Thoracic aorta (tissue), 2 donors: ENCODE results near the gene SUSD6. TPM values are rescaled to one million over a fixed set of nuclear protein-coding genes. Genes with fewer than 3 reads are reported as not detected.

ENCODE experiments used
- ATAC-seq: fragments of 150-250 bp; one replicate; pipeline ENCODE4 v1.8.0; 2017; ENCODE audit warnings: low read depth; ENCODE audit not compliant: insufficient number of reproducible peaks, low FRiP score
- DNase-seq: peaks from one replicate; pipeline ENCODE4 v3.0.0-alpha.2; 2020; ENCODE audit warnings: low spot score
- H3K27ac ChIP-seq, 2 donors: fragments of 200-600 bp; sonication (generic); 1 replicate in 1 of 2; 2 replicates in 1 of 2; pipeline ENCODE4 v1.5.1; 2016; ENCODE audit warnings: mild to moderate bottlenecking in 2 of 2, moderate library complexity in 2 of 2
- H3K27me3 ChIP-seq: fragments of 200-600 bp; sonication (generic); replicated peaks from 2 replicates; pipeline ENCODE4 v1.6.0; 2016; ENCODE audit warnings: mild to moderate bottlenecking; ENCODE audit not compliant: insufficient read depth
- H3K36me3 ChIP-seq: fragments of 200-600 bp; sonication (generic); one replicate; pipeline ENCODE4 v1.5.1; 2016
- H3K4me1 ChIP-seq, 2 donors: fragments of 200-600 bp; sonication (generic); 1 replicate in 1 of 2; 2 replicates in 1 of 2; pipeline versions ENCODE4 v1.5.1 to v1.6.0; 2016; ENCODE audit warnings: low read depth in 2 of 2, mild to moderate bottlenecking in 1 of 2; ENCODE audit not compliant: control insufficient read depth in 1 of 2
- H3K4me3 ChIP-seq: fragments of 200-600 bp; sonication (generic); 2 replicates; pipeline ENCODE4 v1.5.1; 2016; ENCODE audit warnings: mild to moderate bottlenecking
- H3K9me3 ChIP-seq: fragments of 200-600 bp; sonication (generic); 2 replicates; pipeline ENCODE4 v1.5.1; 2016
- total RNA-seq, 2 donors: library from RNA; depleted of rRNA; stranded (reverse); fragments of >200 nt; gene quantifications; one replicate each; pipeline versions ENCODE4 v1.1.0 to v1.2.3, GENCODE V29; 2016
- TF ChIP-seq, protein P1 (sequence below): fragments of 200-600 bp; sonication (generic); IDR thresholded peaks from one replicate; pipeline ENCODE4 v1.5.1; 2019; ENCODE audit warnings: antibody characterized with exemption

Gene SUSD6
- total RNA-seq, 2 donors from 2014 or later = 51.7 to 80.1 TPM

- no peak for ATAC-seq
- H3K4me3 ChIP-seq = no peak overlapping the region
- peaks cover 15 to 51% of the 10 kb centered on the region in 2 donors for H3K4me1 ChIP-seq
- no peaks in the 10 kb centered on the region for H3K9me3 ChIP-seq
- TF ChIP-seq, protein P1, sequence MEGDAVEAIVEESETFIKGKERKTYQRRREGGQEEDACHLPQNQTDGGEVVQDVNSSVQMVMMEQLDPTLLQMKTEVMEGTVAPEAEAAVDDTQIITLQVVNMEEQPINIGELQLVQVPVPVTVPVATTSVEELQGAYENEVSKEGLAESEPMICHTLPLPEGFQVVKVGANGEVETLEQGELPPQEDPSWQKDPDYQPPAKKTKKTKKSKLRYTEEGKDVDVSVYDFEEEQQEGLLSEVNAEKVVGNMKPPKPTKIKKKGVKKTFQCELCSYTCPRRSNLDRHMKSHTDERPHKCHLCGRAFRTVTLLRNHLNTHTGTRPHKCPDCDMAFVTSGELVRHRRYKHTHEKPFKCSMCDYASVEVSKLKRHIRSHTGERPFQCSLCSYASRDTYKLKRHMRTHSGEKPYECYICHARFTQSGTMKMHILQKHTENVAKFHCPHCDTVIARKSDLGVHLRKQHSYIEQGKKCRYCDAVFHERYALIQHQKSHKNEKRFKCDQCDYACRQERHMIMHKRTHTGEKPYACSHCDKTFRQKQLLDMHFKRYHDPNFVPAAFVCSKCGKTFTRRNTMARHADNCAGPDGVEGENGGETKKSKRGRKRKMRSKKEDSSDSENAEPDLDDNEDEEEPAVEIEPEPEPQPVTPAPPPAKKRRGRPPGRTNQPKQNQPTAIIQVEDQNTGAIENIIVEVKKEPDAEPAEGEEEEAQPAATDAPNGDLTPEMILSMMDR = no peak
- no peaks in the 10 kb centered on the region for H3K27me3 ChIP-seq
- no peak for DNase-seq
- H3K27ac ChIP-seq = no peak overlapping the region
- H3K36me3 ChIP-seq = peaks cover 10% of the 10 kb centered on the region
These were observed 92.9 kb downstream of the SUSD6 start for GRCh38 chr14:69704319-69704718.

DNA sequence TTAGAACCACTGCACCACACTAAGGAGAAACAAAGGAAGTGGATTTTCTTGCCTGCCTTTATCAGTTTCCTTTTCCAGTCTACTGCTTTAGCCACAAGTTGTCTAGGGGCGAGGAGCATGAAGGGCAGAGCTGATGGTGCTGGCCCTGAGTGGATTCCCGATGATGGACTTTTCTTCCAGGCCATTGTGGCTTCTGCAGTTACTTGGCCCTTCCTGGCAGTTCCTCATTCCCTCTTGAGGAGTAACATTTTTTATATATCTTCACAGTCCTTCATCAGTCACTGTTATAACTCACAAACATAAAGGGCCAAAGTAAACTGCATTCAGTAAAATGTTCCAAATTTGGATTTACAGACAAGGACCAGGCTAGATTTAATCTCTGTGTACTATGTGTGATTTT lies 94.3 kb downstream of the SUSD6 start:
- peak; percentile 61 for ATAC-seq
- H3K27me3 ChIP-seq = no peaks in the 10 kb centered on the region
- H3K4me3 ChIP-seq = no peak overlapping the region
- H3K27ac ChIP-seq = peak overlapping the region; percentile 59 to 63
- peaks cover 15 to 47% of the 10 kb centered on the region in 2 donors for H3K4me1 ChIP-seq
- H3K36me3 ChIP-seq = peaks cover 10% of the 10 kb centered on the region
- H3K9me3 ChIP-seq = no peaks in the 10 kb centered on the region
- DNase-seq = no peak
- TF ChIP-seq, protein P1 = no peak

GRCh38 chr14:69708049-69708448 lies 96.7 kb downstream of the SUSD6 start:
- ATAC-seq = no peak
- DNase-seq = no peak
- peaks cover 10% of the 10 kb centered on the region for H3K36me3 ChIP-seq
- H3K27me3 ChIP-seq = no peaks in the 10 kb centered on the region
- TF ChIP-seq, protein P1 = no peak
- H3K4me3 ChIP-seq = no peak overlapping the region
- no peak overlapping the region for H3K27ac ChIP-seq
- no peaks in the 10 kb centered on the region for H3K9me3 ChIP-seq
- H3K4me1 ChIP-seq = peaks cover 34 to 58% of the 10 kb centered on the region in 2 donors

DNA sequence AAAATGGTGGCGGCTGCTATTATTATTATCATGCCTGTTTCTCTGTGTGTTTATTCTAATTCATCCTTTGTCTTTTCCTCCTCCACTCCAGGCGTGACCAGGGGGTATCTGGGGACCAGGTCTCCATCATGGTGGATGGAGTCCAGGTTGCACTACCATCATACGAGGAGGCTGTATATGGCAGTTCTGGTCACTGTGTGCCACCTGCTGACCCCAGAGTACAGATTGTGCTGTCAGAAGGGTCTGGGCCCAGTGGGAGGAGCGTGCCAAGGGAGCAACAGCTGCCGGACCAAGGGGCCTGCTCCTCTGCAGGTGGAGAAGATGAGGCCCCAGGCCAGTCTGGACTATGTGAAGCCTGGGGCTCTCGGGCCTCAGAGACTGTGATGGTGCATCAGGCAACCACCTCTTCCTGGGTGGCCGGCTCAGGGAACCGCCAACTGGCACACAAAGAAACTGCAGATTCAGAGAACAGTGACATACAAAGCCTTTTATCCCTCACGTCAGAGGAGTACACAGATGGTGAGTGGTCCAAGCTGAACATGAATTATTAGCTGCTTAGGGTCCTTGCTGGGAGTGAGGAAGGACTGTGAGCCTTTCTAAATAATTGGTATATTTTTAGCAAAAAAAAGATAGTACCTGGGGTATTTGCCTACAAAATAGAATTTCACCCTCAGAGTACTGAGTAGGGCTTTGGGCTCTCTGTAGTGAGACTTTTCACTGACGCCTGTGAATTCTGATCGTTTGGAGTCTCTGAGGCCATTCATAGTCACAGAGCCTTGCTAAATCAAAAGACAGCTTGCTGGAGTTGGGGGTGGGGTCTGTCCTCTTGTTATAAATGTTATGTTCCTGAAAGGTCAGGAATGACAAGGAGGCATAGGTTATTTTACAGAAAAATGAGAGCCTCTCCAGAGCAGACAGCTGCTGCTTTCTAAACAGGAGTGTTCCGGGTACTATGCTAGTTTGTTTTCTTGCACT lies 97.5 kb downstream of the SUSD6 start:
- H3K27ac ChIP-seq = no peak overlapping the region
- no peak for ATAC-seq
- H3K4me1 ChIP-seq = peaks cover 34 to 63% of the 10 kb centered on the region in 2 donors
- H3K9me3 ChIP-seq = no peaks in the 10 kb centered on the region
- DNase-seq = no peak
- H3K4me3 ChIP-seq = no peak overlapping the region
- H3K27me3 ChIP-seq = no peaks in the 10 kb centered on the region
- H3K36me3 ChIP-seq = peaks cover 10% of the 10 kb centered on the region
- TF ChIP-seq, protein P1 = no peak

GRCh38 chr14:69710378-69710777 lies 99.0 kb downstream of the SUSD6 start:
- peaks cover 29 to 51% of the 10 kb centered on the region in 2 donors for H3K4me1 ChIP-seq
- ATAC-seq = no peak

More at GRCh38 chr14:69710378-69710777, 99.0 kb downstream of the SUSD6 start:
- no peak for DNase-seq
- TF ChIP-seq, protein P1 = no peak
- Histone ChIP-seq H3K27me3 (no peaks in the 10 kb centered on the region), H3K36me3 (peaks cover 10% of the 10 kb centered on the region), H3K9me3 (no peaks in the 10 kb centered on the region), H3K27ac (peak overlapping the region in 1 of 2 donors; percentile 51), H3K4me3 (no peak overlapping the region)
